ENCODE results near the gene SIGMAR1.

SIGMAR1 gene

DNA sequence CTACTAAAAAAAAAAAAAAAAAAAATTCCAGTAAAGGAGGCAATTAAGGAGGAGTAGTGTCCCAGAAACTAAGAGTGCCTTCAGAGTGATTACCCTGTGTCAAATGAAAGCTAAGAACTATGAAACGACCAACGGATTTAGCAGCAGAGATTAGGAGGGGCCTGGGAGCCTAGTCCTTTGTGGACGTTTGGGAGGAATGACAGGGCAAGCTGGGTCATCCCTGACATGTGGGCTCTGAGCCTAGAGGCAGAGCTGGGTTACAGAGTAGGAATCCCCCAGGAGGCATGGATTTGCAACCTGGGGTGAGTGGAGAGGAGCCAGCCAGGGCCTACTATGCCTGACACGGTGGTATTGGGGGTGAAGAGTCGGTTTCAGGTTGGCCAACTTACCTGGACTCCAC, 4.4 kb downstream of the SIGMAR1 start:
- DNase-seq: no peak

GRCh38 chr9:34630402-34631154, 7.0 kb downstream of the SIGMAR1 start:
- no peak for DNase-seq

DNA sequence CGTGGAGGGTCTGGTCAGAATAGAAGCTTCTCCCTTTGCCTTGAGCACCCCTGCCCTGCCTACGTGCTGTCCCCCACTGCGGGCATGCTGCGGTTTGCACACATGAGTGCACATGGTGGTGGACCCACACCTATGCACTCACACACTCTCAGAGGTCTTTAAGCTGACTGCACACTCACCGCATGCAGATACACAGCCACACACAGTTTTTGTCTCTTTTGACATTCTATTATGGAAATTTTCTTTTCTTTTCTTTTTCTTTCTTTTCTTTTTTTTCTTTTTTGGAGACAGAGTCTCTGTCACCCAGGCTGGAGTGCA, 8.1 kb downstream of the SIGMAR1 start:
- no peak for DNase-seq

DNA sequence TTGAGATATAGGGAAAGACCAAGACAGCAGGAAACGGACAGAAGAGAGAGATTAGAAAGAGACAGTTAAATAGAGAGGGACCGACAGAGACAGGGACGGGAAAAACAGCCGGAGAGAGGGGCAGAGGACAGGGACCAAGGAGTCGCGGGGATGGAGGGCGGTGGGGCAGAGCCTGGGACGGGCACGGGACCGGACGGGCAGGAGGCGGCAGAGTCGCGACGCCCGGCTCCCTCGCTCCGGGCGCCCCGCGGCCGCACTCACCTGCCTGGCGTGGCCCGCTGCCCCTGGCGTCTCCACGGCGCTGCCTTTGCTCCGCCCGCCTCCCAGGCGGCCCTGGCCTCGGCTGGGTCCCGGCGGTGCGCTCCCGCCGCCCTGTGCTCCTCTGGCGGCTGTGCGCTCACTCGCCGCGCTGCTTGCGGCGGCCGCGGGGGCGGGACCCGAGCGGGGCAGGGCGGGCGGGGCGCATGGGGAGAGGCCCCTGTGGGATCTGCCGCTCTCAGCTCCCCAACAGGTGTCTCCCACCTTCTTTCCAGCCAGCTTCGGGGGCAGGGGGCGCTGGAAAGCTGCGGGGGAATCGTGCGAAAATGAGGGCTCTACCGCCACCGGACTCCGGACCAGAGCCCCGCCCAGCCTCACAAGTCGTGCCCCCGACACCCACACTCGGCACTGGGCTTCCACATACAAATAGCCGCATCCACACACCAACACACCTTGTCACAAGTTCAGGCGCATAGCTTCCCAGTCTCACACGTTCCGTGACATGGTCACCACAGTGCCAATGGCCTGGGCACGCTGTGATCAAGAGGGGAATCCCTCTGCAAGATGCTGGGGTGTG, 8.7 kb downstream of the SIGMAR1 start, which contains the start of gene ARID3C:
TSS of gene ARID3C (minus strand) at position 411 of the 835 bp plus-strand sequence. CDS start 1,052 bp downstream, outside the sequence.
- peak; percentile 46 for DNase-seq

- no peak for DNase-seq
Measured at GRCh38 chr9:34627716-34628655, 9.6 kb downstream of the SIGMAR1 start.

DNA sequence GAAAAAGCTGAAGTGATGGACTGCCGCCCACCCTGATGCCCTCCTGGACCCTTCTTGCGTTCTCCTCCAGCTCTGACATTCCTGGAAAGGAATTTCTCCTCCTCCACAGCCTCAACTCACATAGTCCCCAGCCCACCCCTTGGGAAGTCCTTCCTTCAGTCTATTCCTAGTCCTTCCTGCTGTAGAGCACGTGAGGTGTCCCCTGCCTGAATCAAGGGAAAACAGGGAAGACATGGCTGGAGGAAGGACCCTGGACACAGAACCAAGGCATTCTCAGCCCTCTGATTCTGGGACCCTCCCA, 12.5 kb downstream of the SIGMAR1 start:
- DNase-seq: no peak

DNA sequence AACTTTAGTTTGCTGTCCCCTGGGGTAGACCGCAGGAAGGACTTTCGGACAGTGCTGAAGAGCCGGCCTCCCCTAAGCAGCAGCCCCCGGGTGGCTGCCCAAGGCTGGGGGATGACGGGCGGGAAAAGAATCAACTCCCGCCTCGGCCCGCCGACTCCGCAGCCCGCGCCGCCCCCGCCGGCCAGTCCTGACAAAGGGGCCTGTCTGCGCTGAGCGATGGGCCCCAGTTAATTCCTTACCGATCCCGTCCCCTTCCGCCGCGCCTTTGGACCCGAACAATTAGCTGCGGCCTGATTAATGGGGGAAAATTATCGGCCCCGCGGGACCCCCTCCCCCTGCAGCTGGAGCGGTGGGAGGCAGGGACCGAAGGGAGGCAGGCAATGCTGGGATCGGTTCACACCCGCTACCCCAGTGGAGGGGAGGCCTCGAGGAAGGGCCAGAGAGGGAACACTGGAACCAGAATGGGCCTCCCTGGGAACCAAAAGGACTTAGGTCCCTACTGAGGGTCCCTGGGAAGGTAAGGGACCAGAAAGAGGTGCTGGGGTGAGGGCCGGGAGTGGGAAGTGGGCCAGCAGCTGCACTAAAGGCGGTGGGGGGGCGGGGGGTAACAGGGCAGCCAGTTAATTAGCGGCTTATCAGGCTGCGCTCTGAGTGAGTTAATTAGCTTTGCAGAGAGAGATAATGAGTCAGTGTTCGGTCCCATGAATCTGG, 13.0 kb downstream of the SIGMAR1 start:
- peak; percentile 62 for DNase-seq

DNA sequence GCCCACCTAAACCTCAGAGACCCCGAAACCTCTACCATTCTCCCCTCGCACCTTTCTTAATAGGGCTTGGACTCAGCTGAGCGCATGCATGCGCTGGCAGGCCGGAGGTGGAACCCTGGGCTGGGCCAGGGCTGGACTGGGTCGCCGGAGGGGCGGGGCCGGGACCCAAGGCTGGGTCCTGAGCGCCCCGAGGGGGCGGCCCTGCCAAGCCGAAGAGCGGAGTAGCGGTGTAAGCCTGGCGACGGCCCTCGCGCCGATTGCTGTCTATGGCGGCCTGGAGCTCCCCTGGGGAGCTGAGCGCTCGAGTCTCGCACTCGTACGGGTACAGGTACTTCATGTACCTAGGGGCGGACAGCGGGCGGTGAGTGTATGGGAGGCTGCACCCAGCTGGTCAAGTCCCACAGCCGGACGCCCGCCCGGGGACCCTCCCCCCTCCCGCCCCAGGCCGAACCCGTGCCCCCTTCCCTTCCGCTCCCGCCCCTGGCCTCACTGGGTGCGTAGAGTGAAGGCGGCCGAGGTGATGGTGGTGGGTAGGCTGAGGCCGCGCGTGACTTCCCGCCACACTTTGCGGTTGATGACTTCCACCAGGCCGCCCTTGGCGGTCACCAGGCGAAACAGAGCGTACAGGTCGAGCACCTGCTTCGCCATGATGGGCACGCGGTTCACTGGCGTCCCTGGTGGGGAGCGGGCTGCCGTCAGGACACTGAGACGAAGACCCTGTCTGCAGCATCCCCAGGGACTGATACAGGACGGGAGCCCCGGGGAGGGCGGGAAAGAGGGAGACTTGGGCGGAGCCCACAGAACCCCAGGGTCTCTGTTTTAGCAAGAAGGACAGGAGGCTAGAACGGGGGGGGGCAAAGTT, 14.0 kb downstream of the SIGMAR1 start:
- DNase-seq: peak; percentile 39

GRCh38 chr9:34620061-34620994, 17.3 kb downstream of the SIGMAR1 start, which contains the start of gene DCTN3:
TSS of gene DCTN3 (minus strand) at chr9:34620495. CDS start at chr9:34620464, 31 bp downstream.
- DNase-seq: peak; percentile 76

GRCh38 chr9:34615132-34615531, 22.5 kb downstream of the SIGMAR1 start:
- DNase-seq: no peak

GRCh38 chr9:34612788-34613390, 24.7 kb downstream of the SIGMAR1 start:
- DNase-seq: peak; percentile 74

- peak; percentile 89 for DNase-seq
Measured at GRCh38 chr9:34611811-34612787, 25.5 kb downstream of the SIGMAR1 start, which contains the start of gene RPP25L. TSS of gene RPP25L (minus strand) at chr9:34612097. CDS start at chr9:34611296, 801 bp downstream.

- peak; percentile 46 for DNase-seq
Measured at GRCh38 chr9:34611251-34611810, 26.3 kb downstream of the SIGMAR1 start.

GRCh38 chr9:34610434-34611206, 27.0 kb downstream of the SIGMAR1 start:
- DNase-seq: no peak

- no peak for DNase-seq
Measured at GRCh38 chr9:34607331-34607730, 30.3 kb downstream of the SIGMAR1 start.

DNA sequence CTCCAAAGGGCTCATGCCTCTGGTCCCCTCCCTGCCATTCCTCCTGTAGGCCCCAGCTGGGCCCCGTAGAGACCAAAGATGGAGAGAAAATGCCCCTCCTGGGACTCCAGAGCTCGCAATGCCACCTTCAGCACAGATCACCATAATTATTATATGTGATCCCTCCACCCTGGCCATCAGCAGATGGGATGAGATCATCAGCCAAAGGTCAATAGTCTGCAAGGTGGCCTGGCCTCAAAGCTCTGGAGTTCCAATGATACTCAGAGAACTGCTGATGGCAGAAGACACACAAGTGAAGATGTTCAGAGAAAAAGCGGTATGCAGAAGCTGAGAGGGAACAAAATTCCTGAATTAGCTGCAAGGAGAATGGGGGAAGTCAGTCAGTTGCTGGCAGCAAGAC, 30.7 kb downstream of the SIGMAR1 start:
- no peak for DNase-seq

GRCh38 chr9:34606190-34606589, 31.4 kb downstream of the SIGMAR1 start:
- no peak for DNase-seq

Measured in right kidney (tissue), 1 donor.